ENCODE results near the gene GABBR2. TPM values are rescaled to one million over a fixed set of nuclear protein-coding genes. Genes with fewer than 3 reads are reported as not detected.
A peak's percentile ranks its signal among the peaks of the same experiment; 100 is the strongest.

Gene GABBR2
- total RNA-seq, 2 donors from 2014 or later: 1.2 to 1.3 TPM

GRCh38 chr9:98485706-98486105 is 223.0 kb downstream of the GABBR2 start:
- Mint-ChIP-seq H3K27ac (no peak overlapping the region), H3K27me3 (ENCODE audit: insufficient read depth) (peaks cover under 1% of the 10 kb centered on the region), H3K9me3 (no peaks in the 10 kb centered on the region), H3K4me3 (no peak overlapping the region), H3K4me1 (no peaks in the 10 kb centered on the region), H3K36me3 (ENCODE audit: low read depth) (no peaks in the 10 kb centered on the region)
- H3K4me1 ChIP-seq (ENCODE audit: control insufficient read depth, insufficient read depth, low read length): no peaks in the 10 kb centered on the region
- H3K9me3 ChIP-seq (ENCODE audit: control insufficient read depth, low read length): no peaks in the 10 kb centered on the region
- no peaks in the 10 kb centered on the region for H3K36me3 ChIP-seq (ENCODE audit: control insufficient read depth, insufficient read depth, low read length)
- TF ChIP-seq CTCF (conservative IDR thresholded peaks at IDR 0.05): no peak
- WGBS, 2 experiments (ENCODE audit: insufficient coverage in 1 of 2, insufficient read length in 1 of 2): 69 to 100% methylated on average over 1 to 4 of the region's 4 CpGs
- no peak overlapping the region for H3K27ac ChIP-seq (ENCODE audit: low read depth, low read length)
- no peak for DNase-seq
- no peak overlapping the region for H3K9ac ChIP-seq (ENCODE audit: extremely low read depth, low read length, poor library complexity, severe bottlenecking)
- no peak overlapping the region for H3K4me3 ChIP-seq (ENCODE audit: low read length)
- H3K27me3 ChIP-seq (ENCODE audit: control insufficient read depth, insufficient read depth, low read length, poor library complexity, severe bottlenecking): no peaks in the 10 kb centered on the region

- 84 to 96% methylated on average over 3 to 5 of the region's 5 CpGs for WGBS, 2 experiments (ENCODE audit: insufficient coverage in 1 of 2, insufficient read length in 1 of 2)
- no peak for DNase-seq
- no peaks in the 10 kb centered on the region for H3K36me3 Mint-ChIP-seq (ENCODE audit: low read depth)
Measured at GRCh38 chr9:98484162-98484561, 224.6 kb downstream of the GABBR2 start.

DNA sequence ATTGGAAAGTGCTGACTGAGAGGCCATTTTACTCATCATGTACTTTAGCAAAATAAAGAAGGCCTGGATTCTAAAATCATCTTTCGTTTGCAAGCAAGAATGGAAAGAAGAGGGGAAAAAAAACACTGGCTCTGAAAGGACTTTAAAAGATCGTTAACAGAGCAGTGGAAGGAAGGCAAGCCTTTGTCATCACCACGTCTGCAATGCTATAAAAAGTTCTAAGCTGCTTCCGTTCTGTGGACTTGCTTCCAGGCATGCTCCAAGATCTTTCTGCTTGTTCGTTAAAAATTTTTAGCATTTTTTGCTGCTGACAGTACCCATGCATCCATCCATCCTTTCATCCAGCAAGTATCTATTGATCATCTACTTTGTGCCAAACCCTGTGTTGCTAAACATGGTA is 226.5 kb downstream of the GABBR2 start:
- Mint-ChIP-seq H3K27me3 (ENCODE audit: insufficient read depth) (no peaks in the 10 kb centered on the region), H3K4me1 (no peaks in the 10 kb centered on the region), H3K27ac (no peak overlapping the region), H3K36me3 (ENCODE audit: low read depth) (no peaks in the 10 kb centered on the region), H3K9me3 (no peaks in the 10 kb centered on the region), H3K4me3 (no peak overlapping the region)
- Histone ChIP-seq H3K27ac (ENCODE audit: low read depth, low read length) (no peak overlapping the region), H3K9me3 (ENCODE audit: control insufficient read depth, low read length) (no peaks in the 10 kb centered on the region), H3K9ac (ENCODE audit: extremely low read depth, low read length, poor library complexity, severe bottlenecking) (no peak overlapping the region), H3K4me1 (ENCODE audit: control insufficient read depth, insufficient read depth, low read length) (no peaks in the 10 kb centered on the region), H3K4me3 (ENCODE audit: low read length) (no peak overlapping the region), H3K36me3 (ENCODE audit: control insufficient read depth, insufficient read depth, low read length) (no peaks in the 10 kb centered on the region), H3K27me3 (ENCODE audit: control insufficient read depth, insufficient read depth, low read length, poor library complexity, severe bottlenecking) (no peaks in the 10 kb centered on the region)
- no peak for DNase-seq
- WGBS, 2 experiments (ENCODE audit: insufficient coverage in 1 of 2, insufficient read length in 1 of 2): 90% methylated on average over 5 of the region's 5 CpGs
- no peak for TF ChIP-seq CTCF (conservative IDR thresholded peaks at IDR 0.05)

More at GRCh38 chr9:98484162-98484561, 224.6 kb downstream of the GABBR2 start:
- H3K27ac ChIP-seq (ENCODE audit: low read depth, low read length): no peak overlapping the region
- TF ChIP-seq CTCF (conservative IDR thresholded peaks at IDR 0.05): peak; percentile 24
- Mint-ChIP-seq H3K27me3 (ENCODE audit: insufficient read depth) (no peaks in the 10 kb centered on the region), H3K4me3 (no peak overlapping the region), H3K9me3 (no peaks in the 10 kb centered on the region), H3K4me1 (no peaks in the 10 kb centered on the region), H3K27ac (no peak overlapping the region)
- H3K4me3 ChIP-seq (ENCODE audit: low read length): no peak overlapping the region
- no peaks in the 10 kb centered on the region for H3K4me1 ChIP-seq (ENCODE audit: control insufficient read depth, insufficient read depth, low read length)
- no peaks in the 10 kb centered on the region for H3K36me3 ChIP-seq (ENCODE audit: control insufficient read depth, insufficient read depth, low read length)
- no peak overlapping the region for H3K9ac ChIP-seq (ENCODE audit: extremely low read depth, low read length, poor library complexity, severe bottlenecking)
- H3K9me3 ChIP-seq (ENCODE audit: control insufficient read depth, low read length): no peaks in the 10 kb centered on the region
- H3K27me3 ChIP-seq (ENCODE audit: control insufficient read depth, insufficient read depth, low read length, poor library complexity, severe bottlenecking): no peaks in the 10 kb centered on the region
